Measurements from ENCODE around the gene AHSG.
"Not testable (repeated sequence)": the region's sequence is repeated elsewhere in the genome, so short reads cannot be mapped to it uniquely, and the experiment has no call there.

Gene AHSG

DNA sequence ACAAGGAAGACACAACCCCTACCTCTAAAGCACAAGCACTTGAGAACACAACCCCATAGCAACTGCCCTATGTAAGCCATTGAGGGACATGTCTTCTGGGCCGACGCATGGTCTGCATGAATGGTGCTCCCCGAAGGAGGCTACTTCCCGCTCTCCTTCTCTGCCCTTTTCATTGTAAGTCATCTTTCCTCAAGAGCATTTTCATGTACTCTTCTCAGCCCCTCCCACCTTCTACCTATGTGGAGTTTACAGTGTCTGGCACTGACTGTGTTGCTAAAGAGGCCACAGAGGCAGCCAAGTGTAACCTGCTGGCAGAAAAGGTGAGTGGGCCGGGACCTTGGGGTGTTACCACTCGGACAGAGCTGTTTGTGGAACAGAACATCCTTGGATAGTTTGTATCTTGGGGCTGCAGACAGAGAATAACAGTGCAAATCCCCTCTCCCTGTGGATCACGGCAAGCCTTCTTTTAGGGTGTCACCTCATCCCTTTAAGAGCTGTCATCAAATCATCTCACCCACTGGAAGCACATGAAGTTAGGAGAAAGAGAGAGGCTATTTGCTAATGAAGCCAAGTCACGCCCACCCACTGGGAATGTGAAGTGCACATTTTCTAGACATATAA is 5.6 kb downstream of the AHSG start:
- DNase-seq: no peak

DNA sequence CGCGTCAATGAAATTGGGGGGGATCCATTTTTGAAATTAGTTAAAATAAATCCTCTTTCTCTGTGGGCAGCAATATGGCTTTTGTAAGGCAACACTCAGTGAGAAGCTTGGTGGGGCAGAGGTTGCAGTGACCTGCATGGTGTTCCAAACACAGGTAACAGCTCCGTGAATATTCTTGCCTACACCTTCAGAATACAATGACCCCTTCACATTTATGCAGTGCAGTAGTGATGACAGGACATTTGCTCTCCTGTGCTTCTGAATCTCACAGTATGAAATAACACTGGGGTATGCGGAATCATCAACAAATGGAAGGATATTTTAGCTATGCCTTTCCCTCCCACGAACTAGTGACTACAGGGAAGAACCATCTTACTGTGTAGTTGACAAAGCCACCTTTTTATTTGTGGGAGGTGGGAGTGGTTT is 6.9 kb downstream of the AHSG start:
- DNase-seq: no peak

DNA sequence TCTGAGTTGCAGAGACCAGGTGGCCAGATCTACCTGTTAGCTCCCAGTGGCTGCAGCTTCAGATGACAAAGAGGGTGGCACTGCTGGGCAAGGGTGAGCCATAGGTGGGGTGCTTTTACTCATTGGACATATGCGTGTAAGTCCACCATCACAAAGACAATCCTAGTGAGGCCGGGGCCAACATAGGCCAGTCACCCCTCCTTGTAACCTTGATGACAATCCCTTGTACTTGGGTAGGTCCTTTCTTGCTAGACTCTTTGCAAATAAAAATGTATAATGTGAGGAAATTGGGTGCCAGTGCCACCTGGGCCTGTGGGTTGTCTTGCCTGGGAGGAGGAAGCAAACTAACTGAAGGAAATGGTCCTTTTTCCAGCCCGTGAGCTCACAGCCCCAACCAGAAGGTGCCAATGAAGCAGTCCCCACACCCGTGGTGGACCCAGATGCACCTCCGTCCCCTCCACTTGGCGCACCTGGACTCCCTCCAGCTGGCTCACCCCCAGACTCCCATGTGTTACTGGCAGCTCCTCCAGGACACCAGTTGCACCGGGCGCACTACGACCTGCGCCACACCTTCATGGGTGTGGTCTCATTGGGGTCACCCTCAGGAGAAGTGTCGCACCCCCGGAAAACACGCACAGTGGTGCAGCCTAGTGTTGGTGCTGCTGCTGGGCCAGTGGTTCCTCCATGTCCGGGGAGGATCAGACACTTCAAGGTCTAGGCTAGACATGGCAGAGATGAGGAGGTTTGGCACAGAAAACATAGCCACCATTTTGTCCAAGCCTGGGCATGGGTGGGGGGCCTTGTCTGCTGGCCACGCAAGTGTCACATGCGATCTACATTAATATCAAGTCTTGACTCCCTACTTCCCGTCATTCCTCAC is 7.6 kb downstream of the AHSG start:
- DNase-seq: no peak

DNA sequence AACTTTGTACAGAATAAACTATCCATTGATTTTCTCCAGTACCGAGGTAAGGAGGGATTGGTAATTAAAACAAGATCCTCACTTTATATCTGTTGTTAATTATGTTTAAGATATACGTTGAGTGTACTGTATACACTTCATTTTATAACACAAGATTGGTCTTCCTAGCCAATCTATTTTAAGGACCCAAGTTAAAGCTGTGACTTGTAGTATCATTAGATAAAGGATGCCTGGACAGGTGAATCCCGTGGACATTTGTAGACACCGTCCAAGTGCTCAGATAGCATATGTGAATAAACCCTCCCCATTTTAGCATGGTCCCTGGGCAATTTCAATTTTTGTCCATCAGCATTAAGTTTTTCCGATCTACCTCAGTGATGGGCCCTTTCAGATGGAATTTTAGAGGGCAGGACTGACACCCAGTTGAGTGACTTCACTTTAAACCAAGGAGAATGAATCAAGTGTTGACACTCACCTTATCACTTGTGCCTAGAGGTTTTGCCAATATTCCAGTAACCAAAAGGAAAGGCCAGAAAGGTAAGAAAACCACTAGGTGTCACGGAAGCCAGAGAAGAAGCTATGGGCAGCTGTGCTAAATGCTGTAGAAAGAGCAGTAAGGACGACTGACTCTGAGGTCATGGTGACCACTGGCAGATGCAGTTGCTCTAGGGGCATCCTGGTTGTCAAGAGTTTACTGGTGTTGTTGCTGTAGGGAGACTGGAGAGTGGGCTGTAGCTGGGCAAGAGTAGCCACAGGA is 9.2 kb downstream of the AHSG start:
- DNase-seq: no peak

DNA sequence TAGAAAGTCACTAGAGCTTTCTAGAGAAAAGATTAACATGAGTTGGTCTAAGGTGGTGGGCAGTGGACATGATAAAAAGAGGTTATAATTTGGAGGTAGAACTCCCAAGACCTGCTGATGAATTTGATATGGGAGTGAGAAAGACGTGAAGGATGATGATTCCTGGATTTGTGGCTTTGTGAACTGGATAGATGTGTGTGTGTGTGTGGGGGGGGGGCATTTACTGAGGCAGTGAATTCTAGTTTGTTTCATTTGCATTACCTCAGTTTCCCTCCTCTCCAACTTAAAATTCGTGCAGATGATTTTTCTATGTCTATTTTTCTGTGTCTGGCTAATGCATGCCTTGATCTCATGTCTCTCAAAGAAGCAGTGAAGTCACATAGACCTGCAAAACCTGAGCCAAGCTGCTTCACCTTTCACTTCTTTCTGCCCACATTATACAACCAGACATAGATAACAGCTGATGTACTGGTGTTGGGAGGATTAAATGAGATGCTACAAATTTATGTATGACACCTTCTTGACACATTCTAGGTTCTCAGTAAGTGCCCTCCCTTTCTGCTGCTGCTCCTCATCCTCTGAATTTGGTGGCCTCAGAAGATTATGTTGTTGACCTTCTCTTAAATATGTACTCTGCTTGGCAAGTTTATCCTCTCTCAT is 9.9 kb downstream of the AHSG start:
- DNase-seq: no peak

DNA sequence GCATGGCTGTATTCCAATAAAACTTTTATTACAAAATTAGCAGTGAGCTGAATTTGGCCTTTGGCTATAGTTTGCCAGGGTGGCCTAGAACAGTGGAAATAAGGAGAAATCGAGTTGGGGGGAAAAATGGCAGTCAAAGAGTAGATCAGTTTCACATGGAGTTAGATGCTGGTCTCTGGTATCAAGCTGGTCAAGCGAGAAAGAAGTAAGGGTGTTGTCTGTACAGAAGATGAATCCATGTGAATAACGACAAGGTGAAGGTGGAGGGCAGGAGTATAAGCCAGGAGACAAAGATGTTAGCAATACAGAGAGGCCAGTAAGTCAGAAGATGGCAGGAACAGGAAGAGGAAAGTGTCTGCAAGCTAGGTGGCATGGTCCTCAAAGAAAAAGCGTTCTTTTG is 11.7 kb downstream of the AHSG start:
- no peak for DNase-seq

DNA sequence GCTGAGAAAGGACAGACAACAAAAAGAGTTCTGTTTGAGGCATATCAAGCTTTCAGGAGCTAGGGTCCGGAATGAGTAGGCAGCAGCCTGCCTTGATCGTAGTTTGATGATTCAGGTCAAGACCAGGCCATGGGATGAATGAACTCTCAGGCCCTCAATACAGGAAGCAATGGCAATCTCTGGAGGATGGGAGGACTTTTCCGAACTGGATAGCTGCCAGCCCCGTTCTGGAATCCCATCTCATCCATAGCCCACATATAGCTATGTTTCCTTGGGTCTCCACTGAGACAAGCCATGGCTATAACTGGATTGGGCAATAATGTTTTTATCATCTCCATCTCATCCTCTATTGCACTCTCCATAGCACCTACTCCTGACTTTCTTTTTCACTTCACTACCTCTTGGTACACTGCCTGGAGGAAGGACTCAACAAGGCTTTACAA is 12.8 kb downstream of the AHSG start:
- no peak for DNase-seq

DNA sequence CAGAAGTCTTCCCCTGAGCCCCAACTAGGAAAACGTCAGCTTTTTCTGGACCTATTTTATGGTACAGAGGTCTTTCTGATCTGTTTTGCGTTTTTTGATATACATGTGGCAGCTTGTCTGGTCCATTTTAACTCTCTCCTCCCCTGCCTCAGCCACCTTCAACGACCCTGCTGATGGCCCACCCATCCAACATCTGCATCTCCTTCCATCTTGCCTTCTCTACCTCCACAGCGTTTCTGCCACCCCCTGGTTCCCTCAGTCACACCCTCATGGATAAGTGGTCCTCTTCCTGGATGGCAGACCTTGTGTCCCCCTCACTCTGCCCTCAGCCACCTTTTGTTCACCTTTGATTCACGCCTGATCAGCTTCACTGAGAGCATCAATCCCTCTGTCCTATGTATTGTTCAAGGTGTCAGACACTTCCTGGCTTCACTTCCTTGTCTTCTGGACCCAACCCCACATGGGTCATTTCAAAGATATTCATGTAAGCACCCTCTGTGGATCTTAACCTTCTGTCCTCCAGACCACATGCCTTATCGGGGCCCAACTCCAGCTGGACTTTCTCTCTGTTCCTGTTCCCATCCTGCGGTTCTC is 13.5 kb downstream of the AHSG start:
- no peak for DNase-seq

DNA sequence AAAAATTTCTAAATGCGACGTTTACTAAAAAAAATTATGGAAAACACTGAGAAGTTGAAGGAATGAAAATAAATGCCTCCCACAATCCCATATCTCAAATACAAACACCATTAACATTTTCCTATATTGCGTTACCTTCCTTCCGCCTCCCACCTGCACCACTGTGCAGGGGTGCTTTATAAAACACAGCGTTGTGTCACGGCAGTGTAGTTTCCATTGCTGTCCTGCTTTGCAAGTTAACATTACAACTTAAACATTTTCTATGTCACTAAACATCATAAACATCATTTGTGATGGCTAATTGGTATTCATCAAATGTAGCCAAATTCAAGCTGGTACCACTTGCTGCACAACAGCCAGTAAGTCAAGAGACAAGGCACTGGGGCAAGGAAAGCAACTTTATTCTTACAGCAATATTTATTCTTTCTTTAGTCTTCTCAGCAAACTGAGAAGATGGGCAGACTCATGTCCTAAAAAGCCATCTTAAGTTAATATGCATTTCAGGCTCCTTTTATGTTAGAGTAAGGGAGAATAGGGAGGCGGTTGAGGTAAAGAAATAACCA is 15.1 kb downstream of the AHSG start:
- DNase-seq: no peak

DNA sequence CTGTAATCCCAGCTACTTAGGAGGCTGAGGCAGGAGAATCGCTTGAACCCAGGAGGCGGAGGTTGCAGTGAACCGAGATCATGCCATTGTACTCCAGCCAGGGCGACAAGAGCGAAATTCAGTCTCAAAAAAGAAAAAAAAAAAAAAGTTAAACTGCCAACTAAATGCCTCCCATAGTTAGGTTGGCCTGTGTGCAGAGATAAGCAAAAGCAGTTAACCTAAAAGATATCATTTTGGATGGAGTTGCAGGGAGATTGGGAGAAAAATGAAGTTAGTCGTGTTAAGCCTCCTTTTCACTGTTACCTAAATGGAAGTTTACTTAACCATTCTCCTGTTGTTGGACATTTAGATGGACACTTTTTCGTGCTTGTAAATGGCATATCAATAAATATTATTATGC is 15.9 kb downstream of the AHSG start:
- DNase-seq: no peak

DNA sequence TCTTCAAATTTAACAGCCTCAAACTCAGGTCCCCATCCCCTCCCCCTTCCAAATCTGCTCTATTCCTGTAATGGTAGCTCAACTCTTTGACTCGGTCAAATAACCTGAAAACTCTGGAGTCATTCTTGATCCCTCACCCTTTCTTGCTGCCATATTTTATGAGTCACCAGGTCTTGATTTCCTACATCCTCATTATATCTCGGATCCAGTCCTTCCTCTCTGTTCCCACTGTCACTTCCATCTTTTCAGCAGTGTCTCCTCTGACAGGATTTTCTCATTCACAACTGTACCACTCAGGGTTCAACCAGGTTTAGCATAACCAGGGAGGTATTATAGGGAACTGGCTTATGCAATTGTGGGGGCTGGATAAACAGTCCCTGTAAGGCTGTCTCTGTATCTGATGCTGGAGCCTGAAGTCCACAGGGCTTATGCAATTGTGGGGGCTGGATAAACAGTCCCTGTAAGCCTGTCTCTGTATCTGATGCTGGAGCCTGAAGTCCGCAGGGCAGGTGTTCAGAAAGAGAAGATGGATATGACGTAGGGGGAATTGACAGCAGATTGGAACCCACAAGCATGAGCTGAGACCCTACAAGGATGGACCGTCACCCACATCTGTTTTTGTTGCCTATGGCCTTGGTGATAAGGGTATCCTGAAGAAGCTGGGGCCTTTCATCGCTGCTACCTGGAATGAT is 18.2 kb downstream of the AHSG start:
- no peak for DNase-seq

DNA sequence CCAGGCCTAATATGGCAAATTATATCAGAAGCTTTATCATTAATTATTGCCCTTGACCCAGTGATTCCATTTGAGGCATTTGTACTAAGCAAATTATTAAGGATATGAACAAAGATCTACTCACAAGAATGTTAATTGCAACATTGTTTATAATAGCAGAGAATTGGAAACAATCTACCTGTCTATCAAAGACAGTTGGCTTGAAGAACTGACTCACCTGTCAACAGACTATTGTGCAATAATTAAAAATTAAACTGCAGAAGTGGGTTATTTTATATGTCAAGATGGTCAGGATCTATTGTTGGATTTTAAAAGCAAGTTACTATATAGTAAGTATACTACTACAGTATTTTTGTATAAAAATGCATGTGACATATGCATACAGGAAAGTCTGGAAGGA is 20.6 kb downstream of the AHSG start:
- no peak for DNase-seq

DNA sequence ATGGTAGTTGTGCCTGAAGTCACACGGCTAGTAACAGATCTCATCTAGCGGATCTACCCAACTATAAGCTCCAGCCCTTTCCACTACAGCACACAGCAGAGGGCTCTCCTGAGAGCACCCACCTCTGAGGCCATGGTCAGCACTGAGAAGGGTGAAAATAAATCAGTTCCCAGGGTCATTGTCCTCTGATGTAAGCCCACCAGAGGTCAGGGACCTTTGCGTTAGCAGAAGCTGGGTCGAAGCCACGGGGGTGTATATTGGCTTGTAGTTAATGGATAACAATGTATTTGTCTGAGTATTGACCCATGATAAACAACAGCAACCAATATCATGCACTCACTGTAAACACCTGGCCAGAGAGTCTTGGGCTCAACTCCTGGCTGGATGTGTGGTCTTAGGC is 21.3 kb downstream of the AHSG start:
- DNase-seq: not testable (repeated sequence)

DNA sequence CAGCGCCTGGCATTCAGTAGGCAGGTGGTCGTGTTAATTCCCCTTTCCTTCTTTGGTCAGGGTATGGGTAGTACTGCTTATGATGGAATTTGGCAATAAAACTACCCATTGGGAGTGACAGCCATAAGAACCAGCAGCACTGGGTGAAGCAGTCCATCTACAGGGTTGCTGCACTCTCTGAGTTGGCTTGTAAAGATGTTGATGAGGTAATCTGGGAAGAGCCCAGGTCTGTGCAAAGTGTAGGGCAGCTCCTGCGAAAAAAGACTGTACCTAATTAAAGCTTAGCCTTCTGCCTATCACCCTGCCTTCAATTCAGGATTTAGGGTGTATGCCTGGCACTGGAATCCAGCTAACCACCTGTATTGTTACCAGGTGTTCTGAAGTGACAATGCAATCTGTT is 22.7 kb downstream of the AHSG start:
- no peak for DNase-seq

DNA sequence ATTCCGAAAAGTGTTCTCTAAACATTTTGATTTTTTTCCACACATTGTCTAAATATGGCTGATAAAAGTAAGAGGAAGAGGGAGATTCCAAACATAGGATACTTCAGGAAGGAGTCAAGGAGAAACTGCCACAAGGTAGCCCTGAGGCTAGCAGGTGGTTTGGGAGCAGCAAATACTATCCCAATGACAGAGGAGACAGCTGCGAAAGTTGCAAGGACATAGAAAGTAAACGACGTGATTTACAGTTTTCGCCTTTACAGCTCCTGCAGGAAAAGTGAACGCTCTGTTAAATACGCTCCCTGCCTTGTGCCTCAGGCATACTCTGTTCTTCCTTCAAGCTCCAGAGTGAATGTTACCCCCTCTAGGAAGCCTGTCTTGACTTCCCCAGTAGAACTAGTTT is 23.7 kb downstream of the AHSG start:
- no peak for DNase-seq

DNA sequence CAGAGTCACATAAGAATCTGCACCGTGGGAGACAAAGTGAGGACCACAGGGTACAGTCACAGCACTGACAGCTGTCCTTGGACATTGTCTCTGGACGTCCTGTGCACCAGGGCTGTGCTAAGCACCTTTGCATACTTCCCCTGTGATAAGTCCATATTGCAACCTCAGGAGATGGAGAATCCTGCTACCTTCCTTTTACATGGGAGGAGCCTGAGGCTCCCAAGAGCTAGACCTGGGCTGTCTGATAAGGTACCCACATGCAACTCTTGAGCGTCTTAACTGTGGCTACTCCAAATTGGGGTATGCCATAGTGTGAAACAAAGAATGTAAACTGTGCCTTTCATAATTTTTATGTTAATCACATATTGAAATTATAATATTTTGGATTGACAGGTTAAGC is 24.8 kb downstream of the AHSG start:
- DNase-seq: no peak

DNA sequence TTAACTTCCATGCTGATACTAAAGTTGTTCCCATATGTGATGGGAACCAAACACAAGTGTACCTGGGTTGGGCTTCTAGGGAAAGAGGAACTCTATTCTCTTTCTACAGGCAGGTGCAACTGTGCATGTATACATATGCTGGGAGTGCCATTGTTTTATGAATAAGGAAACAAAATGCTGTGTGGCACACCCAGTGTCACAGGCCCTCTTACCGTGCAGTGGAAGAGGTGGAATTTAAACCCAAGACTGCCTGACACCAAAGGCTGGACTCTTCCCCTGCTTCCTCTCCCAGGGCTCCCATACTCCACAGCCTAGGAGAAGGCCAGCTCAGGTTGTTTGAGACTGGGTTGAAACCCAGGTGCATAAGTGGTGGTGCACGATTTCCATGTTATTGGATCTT is 25.4 kb downstream of the AHSG start:
- DNase-seq: no peak

DNA sequence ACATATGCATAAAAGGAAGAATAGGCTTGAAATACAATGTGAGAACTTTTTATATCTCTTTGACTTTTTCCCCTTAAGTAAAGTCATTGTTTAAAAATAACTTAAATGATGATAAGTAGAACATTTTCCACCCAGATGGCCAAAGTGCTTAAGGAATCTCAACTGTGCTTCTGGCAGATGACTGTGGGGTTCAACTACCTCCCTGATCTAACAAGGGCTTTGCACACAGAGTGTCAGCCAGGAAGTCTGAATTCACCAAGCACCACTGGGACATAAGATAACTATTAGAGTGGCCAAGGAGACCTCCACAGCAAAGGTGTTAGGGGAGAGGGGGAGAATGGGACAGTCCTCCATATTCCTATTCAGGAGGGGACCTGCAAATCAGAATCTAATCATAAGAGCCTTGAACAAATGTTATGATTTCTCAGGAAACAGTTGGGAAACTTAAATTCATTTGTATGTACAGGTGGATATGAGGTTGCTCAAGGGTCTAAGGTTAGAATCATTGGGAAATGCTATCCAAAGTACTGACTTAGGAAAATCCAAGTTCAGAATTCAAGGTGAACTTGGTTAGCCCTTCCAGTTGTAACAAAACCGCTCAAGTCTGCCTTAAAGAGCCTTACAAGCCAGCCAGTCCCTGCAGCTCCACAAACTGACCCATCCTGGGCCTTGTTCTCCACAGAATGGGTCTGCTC is 27.1 kb downstream of the AHSG start, which contains the start of gene FETUB:
TSS of gene FETUB (plus strand) at position 622 of the 695 bp plus-strand sequence. CDS start at position 684, 62 bp downstream.
- no peak for DNase-seq

DNA sequence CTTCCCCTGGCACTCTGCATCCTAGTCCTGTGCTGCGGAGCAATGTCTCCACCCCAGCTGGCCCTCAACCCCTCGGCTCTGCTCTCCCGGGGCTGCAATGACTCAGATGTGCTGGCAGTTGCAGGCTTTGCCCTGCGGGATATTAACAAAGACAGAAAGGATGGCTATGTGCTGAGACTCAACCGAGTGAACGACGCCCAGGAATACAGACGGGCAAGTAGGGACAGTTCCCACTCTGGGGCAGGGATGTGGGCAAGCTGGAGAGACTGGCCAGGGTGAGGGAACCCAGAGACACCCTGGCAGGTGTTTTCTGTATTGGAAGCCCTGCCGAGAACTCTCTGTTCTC is 27.6 kb downstream of the AHSG start:
- no peak for DNase-seq

DNA sequence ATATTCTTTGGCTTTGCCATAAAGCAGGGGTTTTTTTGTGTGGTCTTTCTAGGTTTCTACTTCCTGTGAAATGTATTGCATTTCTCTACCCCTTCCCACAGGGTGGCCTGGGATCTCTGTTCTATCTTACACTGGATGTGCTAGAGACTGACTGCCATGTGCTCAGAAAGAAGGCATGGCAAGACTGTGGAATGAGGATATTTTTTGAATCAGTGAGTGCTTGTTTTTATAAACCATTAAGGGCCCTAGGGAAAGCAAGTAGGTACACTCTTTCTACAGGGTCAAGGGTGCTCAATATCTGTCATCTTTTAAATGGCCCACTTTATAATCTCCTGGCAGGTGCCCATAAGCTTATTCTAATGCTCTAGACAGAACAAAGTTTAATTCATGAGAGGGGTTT is 28.1 kb downstream of the AHSG start:
- no peak for DNase-seq

DNA sequence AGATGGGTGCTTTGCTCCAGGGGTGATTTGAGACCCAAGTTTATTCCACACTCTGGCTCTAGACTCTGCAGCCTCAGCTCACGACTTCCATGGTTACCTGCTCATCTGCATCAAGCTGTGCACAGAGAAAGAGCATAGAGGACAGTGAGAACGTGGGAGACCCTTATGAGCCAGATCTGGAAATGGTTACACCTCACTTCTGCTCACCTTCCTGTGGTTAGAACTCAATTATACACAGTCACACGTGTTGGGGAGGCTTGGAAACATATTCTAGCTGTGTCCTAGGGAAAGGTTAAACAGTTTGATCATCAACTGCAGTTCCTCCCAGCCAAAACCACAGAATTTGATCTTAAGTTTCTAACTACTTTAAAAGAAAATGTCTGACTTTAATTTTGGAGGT is 29.2 kb downstream of the AHSG start:
- DNase-seq: no peak

All from CD4-positive, alpha-beta T cell treated with Interleukin-6 for 4 hours (primary cell).